Caco-2 (cell line): ENCODE data around the gene DNAJC24. TPM values are rescaled to one million over a fixed set of nuclear protein-coding genes. Genes with fewer than 3 reads are reported as not detected.

Experiments used
- BruUV-seq: library from RNA; stranded (reverse); fragments of 400-500 nt; replicated peaks from 2 replicates; lab custom pipeline; 2021; lab: Mats Ljungman, UMichigan
- CTCF ChIA-PET: fragments of 300-600 bp; sonication (Branson Sonifier 250); formaldehyde crosslinking; loops from one replicate; lab custom pipeline; 2022; ENCODE audit warnings: antibody characterized with exemption; lab: Charles Lee
- POLR2A ChIA-PET: fragments of 300-600 bp; sonication (Branson Sonifier 250); formaldehyde crosslinking; loops from one replicate; lab custom pipeline; 2022; ENCODE audit warnings: antibody characterized with exemption; lab: Charles Lee
- DNase-seq, 2 experiments: peaks; one replicate each; pipeline versions ENCODE4 v3.0.0 to v3.0.0-alpha.2; 2020 to 2022
- H3K27me3 ChIP-seq: replicated peaks from 2 replicates; pipeline ENCODE4 v1.6.0; 2011; ENCODE audit warnings: low read length; ENCODE audit not compliant: control insufficient read depth, insufficient read depth
- H3K36me3 ChIP-seq: 2 replicates; pipeline ENCODE4 v1.5.1; 2011; ENCODE audit warnings: low read length; ENCODE audit not compliant: control insufficient read depth, insufficient read depth
- H3K4me1 ChIP-seq: fragments of 250-450 bp; sonication (Bioruptor Pico); 2 replicates; pipeline ENCODE4 v1.5.1; 2020; ENCODE audit warnings: mild to moderate bottlenecking
- H3K4me3 ChIP-seq: 2 replicates; pipeline ENCODE4 v1.5.1; 2011; ENCODE audit warnings: low read depth, mild to moderate bottlenecking, control low read depth, low read length
- H3K9me3 ChIP-seq: fragments of 250-450 bp; sonication (Bioruptor Pico); 2 replicates; pipeline ENCODE4 v1.5.1; 2020; ENCODE audit warnings: mild to moderate bottlenecking, moderate library complexity
- H3K27ac Mint-ChIP-seq: one replicate; pipeline ENCODE4 v1.8.0; 2022; ENCODE audit warnings: mixed read lengths; ENCODE audit not compliant: unreplicated experiment
- H3K27me3 Mint-ChIP-seq: one replicate; pipeline ENCODE4 v1.8.0; 2022; ENCODE audit warnings: mixed read lengths; ENCODE audit not compliant: insufficient read depth, unreplicated experiment
- H3K36me3 Mint-ChIP-seq: one replicate; pipeline ENCODE4 v1.8.0; 2022; ENCODE audit warnings: mild to moderate bottlenecking, mixed read lengths; ENCODE audit not compliant: insufficient read depth, unreplicated experiment
- H3K4me1 Mint-ChIP-seq: one replicate; pipeline ENCODE4 v1.8.0; 2022; ENCODE audit warnings: low read depth, mixed read lengths; ENCODE audit not compliant: unreplicated experiment
- H3K4me3 Mint-ChIP-seq: one replicate; pipeline ENCODE4 v1.8.0; 2022; ENCODE audit warnings: mild to moderate bottlenecking, moderate library complexity, mixed read lengths; ENCODE audit not compliant: unreplicated experiment
- H3K9me3 Mint-ChIP-seq: one replicate; pipeline ENCODE4 v1.8.0; 2022; ENCODE audit warnings: mixed read lengths; ENCODE audit not compliant: unreplicated experiment
- intact Hi-C: fragments of 100-400 bp; cut with micrococcal nuclease; formaldehyde crosslinking; loops from one replicate; pipeline ENCODE4 v1.10.0; 2022; ENCODE audit not compliant: unreplicated experiment
- total RNA-seq: library from RNA; stranded (reverse); gene quantifications from 2 replicates; pipeline ENCODE4 v1.2.3, GENCODE V29; 2022
- TF ChIP-seq, protein P1 (sequence below), 2 experiments: fragments of 200-600 bp in 1 of 2; IDR thresholded peaks; 1 replicate in 1 of 2; 2 replicates in 1 of 2; pipeline versions ENCODE4 v1.5.1 to v1.8.0; 2011 to 2022; ENCODE audit warnings: antibody characterized with exemption in 1 of 2, control low read depth in 1 of 2, inconsistent platforms in 1 of 2, low read depth in 1 of 2, low read length in 1 of 2, mild to moderate bottlenecking in 1 of 2, moderate library complexity in 1 of 2; ENCODE audit not compliant: insufficient read depth in 1 of 2, severe bottlenecking in 1 of 2, unreplicated experiment in 1 of 2

DNAJC24 gene
- total RNA-seq, 1 experiment from 2014 or later, result 14.8 TPM

DNA sequence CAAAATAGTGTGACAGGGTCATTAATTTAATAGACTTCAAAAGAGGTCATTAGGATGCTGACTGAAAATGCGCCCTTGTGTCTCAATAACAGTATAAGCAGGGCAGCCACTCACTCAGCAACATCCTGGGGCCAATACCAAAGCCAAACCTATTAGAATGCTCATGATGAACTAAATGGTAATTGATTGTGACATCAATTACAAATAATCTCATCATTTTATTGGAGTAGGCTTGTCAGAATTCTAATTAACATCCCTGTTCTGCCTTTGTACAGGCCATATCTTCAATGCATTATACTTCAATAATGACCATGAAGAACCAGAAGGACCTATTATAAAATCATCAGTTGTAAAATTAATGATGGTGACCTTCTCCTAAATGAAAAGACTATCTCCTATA, 64.2 kb downstream of the DNAJC24 start:
- Histone ChIP-seq H3K4me3 (no peak overlapping the region), H3K36me3 (no peaks in the 10 kb centered on the region), H3K4me1 (no peaks in the 10 kb centered on the region), H3K27me3 (no peaks in the 10 kb centered on the region), H3K9me3 (no peaks in the 10 kb centered on the region)
- intact Hi-C loops, result loop anchor here (10.0 kb wide), 1 partner anchor 71 kb away; the partner anchor contains the start of genes ELP4 and IMMP1L
- H3K4me3 Mint-ChIP-seq, result no peak overlapping the region
- TF ChIP-seq, protein P1, sequence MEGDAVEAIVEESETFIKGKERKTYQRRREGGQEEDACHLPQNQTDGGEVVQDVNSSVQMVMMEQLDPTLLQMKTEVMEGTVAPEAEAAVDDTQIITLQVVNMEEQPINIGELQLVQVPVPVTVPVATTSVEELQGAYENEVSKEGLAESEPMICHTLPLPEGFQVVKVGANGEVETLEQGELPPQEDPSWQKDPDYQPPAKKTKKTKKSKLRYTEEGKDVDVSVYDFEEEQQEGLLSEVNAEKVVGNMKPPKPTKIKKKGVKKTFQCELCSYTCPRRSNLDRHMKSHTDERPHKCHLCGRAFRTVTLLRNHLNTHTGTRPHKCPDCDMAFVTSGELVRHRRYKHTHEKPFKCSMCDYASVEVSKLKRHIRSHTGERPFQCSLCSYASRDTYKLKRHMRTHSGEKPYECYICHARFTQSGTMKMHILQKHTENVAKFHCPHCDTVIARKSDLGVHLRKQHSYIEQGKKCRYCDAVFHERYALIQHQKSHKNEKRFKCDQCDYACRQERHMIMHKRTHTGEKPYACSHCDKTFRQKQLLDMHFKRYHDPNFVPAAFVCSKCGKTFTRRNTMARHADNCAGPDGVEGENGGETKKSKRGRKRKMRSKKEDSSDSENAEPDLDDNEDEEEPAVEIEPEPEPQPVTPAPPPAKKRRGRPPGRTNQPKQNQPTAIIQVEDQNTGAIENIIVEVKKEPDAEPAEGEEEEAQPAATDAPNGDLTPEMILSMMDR (IDR thresholded peaks at IDR 0.05; ENCODE audit: insufficient read depth in 1 of 2, low read depth in 1 of 2, low read length in 1 of 2, severe bottlenecking in 1 of 2, unreplicated experiment in 1 of 2), result no peak
- CTCF ChIA-PET, result no interaction called here
- no peaks in the 10 kb centered on the region for H3K4me1 Mint-ChIP-seq
- no peaks in the 10 kb centered on the region for H3K9me3 Mint-ChIP-seq
- BruUV-seq, result no TSS peak
- H3K27me3 Mint-ChIP-seq, result no peaks in the 10 kb centered on the region
- no peak for DNase-seq
- peaks cover 8% of the 10 kb centered on the region for H3K36me3 Mint-ChIP-seq
- POLR2A ChIA-PET, result no interaction called here
- no peak overlapping the region for H3K27ac Mint-ChIP-seq

DNA sequence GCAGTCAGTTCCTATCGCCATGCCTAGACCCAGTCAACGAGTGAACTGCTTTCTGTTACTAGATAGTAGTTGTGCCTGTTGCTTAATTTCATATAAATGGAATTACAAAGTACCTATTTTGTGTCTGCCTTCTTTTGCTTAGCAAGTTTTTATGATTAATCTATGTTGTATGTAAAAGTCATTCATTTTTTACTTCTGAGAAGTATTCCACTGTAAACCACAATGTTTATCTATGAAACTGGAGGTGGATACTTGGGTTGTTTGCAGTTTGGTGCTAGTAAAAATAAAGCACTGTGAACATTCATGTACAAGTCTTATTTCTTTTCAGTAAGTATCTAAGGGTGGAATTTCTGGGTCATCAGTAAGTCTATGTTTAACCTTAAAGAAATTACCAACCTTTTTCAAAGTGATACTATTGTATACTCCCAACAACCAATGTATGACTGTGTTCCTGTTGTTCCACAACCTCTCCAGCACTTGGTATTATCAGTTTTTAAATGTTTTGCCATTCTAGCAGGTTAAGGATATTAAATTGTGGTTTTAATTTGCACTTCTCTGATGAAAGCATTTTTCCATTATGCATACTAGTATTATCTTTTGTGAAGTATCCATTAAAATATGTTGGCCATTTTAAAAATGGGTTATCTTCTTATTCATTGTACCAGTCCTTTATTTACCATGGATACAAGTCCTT, 68.2 kb downstream of the DNAJC24 start:
- CTCF ChIA-PET, result no interaction called here
- no TSS peak for BruUV-seq
- H3K27me3 ChIP-seq, result no peaks in the 10 kb centered on the region
- Mint-ChIP-seq H3K9me3 (no peaks in the 10 kb centered on the region), H3K36me3 (no peaks in the 10 kb centered on the region), H3K4me3 (no peak overlapping the region), H3K27ac (no peak overlapping the region), H3K4me1 (no peaks in the 10 kb centered on the region), H3K27me3 (no peaks in the 10 kb centered on the region)
- DNase-seq, result no peak
- POLR2A ChIA-PET, result no interaction called here
- no peaks in the 10 kb centered on the region for H3K4me1 ChIP-seq
- TF ChIP-seq, protein P1 (IDR thresholded peaks at IDR 0.05; ENCODE audit: insufficient read depth in 1 of 2, low read depth in 1 of 2, low read length in 1 of 2, severe bottlenecking in 1 of 2, unreplicated experiment in 1 of 2), result no peak
- no peak overlapping the region for H3K4me3 ChIP-seq
- no peaks in the 10 kb centered on the region for H3K36me3 ChIP-seq
- no peaks in the 10 kb centered on the region for H3K9me3 ChIP-seq
- intact Hi-C loops, result loop anchor here (10.0 kb wide), 1 partner anchor 67 kb away; the partner anchor contains the start of genes ELP4 and IMMP1L

DNA sequence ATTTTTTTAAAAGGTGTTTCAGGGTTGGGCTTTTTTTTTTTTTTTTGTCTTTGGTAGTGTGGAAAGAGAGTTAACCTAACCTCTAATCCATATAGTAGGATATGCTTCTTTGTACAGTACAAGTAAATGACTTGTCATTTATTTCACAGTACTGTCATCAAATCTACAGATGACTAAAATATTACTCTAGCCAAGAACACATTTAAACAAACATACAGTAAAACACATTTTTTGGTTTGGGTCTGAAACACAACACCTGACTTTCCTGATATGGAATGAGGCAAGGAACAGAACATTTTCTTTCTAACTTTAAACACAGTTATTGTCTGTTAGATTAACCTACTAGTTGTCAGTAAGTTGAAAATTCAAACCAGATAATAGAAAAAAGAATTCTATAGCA, 71.6 kb downstream of the DNAJC24 start:
- ChIA-PET POLR2A (no interaction called here), CTCF (no interaction called here)
- Histone ChIP-seq H3K4me3 (no peak overlapping the region), H3K4me1 (no peaks in the 10 kb centered on the region), H3K9me3 (no peaks in the 10 kb centered on the region), H3K36me3 (no peaks in the 10 kb centered on the region), H3K27me3 (no peaks in the 10 kb centered on the region)
- intact Hi-C loops, result no loop called here
- no TSS peak for BruUV-seq
- no peaks in the 10 kb centered on the region for H3K27me3 Mint-ChIP-seq
- TF ChIP-seq, protein P1 (IDR thresholded peaks at IDR 0.05; ENCODE audit: insufficient read depth in 1 of 2, low read depth in 1 of 2, low read length in 1 of 2, severe bottlenecking in 1 of 2, unreplicated experiment in 1 of 2), result no peak
- DNase-seq, result no peak
- H3K27ac Mint-ChIP-seq, result no peak overlapping the region
- no peaks in the 10 kb centered on the region for H3K9me3 Mint-ChIP-seq
- H3K36me3 Mint-ChIP-seq, result no peaks in the 10 kb centered on the region
- peaks cover 6% of the 10 kb centered on the region for H3K4me1 Mint-ChIP-seq
- H3K4me3 Mint-ChIP-seq, result no peak overlapping the region
